ENCODE results near the gene CIPC. TPM values are rescaled to one million over a fixed set of nuclear protein-coding genes. Genes with fewer than 3 reads are reported as not detected.

CIPC gene, protein sequence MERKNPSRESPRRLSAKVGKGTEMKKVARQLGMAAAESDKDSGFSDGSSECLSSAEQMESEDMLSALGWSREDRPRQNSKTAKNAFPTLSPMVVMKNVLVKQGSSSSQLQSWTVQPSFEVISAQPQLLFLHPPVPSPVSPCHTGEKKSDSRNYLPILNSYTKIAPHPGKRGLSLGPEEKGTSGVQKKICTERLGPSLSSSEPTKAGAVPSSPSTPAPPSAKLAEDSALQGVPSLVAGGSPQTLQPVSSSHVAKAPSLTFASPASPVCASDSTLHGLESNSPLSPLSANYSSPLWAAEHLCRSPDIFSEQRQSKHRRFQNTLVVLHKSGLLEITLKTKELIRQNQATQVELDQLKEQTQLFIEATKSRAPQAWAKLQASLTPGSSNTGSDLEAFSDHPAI
- total RNA-seq = 12.4 TPM

DNA sequence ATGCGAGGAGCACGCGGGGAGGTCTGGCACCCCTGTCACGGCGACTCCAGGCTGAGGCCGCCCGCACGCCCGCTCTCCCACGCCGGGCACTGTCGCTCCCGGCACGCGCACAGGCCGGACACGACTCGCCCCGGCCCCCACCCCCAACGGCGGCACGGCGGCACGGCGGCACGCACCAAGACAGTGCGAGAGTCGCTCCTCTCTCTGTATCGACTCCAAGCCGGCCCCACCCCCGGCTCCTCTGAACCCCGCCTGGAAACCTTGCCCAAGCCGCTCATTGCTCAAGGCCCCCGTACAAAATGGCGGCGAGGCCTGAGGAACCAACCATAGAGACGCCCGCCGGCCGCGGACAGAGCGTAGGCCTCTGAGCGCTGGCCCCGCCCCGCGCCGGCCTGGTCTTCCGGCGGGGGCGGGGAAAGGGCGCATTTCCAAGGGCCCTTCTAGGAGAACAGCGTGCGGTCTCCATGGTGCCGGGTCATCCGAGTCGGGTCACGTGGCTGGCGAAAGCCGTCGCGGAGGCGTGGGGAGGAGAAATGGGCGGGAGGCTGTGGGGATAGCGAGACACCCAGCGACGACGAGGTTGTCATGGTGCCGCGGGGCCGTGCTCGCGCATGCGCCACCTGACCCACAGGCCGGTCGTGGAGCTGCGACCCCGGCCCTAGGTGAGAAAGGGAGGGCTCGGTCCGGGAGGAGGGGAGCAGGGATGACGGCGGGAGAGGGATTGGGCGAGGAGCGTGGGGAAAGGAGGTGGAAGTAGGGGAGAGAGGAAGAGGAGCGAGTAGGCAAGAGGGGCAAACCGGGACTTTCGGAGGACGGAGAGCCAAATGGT is at the start of gene CIPC:
Gene CIPC, plus strand, starts transcription at position 559 of the 829 bp plus-strand sequence. CDS start 7,451 bp downstream, outside the sequence.
- peak; percentile 94 to 99 (median 99) for DNase-seq (ENCODE audit: low read depth in 2 of 3, low spot score in 2 of 3)

GRCh38 chr14:77051116-77051515 is 46.9 kb upstream of the CIPC start:
- no peak for DNase-seq (ENCODE audit: low read depth in 2 of 3, low spot score in 2 of 3)

DNA sequence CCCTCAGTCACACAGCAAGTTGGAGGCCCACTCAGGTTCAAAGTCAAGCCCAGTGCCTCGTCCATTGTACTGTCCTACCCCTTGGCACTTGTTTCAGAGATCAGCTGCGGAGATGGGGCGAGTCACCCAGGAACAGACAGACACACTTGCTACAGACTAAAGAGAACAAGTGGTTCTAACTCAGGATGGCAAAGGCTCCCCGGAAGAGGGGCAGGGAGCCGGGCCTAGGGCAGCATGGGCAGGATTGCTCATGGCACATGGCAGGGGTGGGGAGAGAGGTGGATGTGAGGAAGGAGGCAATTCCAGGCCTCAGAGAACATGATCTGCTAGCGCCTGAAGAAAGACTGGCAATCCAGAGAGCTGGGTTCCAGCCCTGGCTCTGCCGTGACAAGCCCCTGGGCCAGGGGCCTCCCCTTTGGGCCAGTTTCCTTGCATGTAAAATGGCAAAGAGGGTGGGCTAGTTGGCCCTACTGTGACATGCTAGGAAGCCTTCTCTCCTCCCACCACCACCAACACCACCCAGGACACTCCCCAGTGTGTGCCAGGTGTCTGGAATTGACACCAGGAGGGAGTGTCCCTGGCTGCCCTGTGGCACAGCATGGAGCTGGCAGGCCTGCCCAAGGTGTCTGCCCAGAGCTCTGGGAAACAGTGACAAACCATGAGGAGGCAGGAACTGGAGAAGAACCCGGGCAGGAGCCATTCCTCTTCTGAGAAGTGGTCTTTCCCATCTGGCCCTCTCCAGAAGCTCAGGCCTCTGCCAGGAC is 45.6 kb upstream of the CIPC start:
- no peak for DNase-seq (ENCODE audit: low read depth in 2 of 3, low spot score in 2 of 3)

- DNase-seq (ENCODE audit: low read depth in 2 of 3, low spot score in 2 of 3) = peak; percentile 68 to 90 (median 88)
These were observed 44.8 kb upstream of the CIPC start for GRCh38 chr14:77053046-77053841.

- no peak for DNase-seq (ENCODE audit: low read depth in 2 of 3, low spot score in 2 of 3)
These were observed 42.8 kb upstream of the CIPC start for GRCh38 chr14:77055306-77055705.

GRCh38 chr14:77055981-77056380 is 42.1 kb upstream of the CIPC start:
- DNase-seq (ENCODE audit: low read depth in 2 of 3, low spot score in 2 of 3) = no peak

DNA sequence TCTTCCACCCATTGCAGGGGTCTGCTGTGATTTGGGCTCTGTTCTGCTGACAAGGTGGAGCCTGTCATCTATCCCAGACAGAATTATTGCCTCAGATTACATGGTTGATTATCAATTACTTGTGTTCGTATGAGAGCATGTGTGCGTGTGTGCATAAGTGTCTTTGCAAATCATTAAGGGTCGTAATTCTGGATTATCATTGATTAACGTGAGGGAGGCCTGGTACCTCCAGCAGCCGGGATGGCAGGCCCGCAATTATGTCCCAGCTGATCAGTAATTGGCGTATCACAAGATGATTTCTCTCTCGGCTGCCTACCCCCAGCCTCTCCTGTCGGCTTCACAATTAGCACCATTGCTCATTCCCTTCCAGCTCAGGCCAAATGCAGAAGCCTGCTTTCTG is 39.9 kb upstream of the CIPC start:
- no peak for DNase-seq (ENCODE audit: low read depth in 2 of 3, low spot score in 2 of 3)

DNA sequence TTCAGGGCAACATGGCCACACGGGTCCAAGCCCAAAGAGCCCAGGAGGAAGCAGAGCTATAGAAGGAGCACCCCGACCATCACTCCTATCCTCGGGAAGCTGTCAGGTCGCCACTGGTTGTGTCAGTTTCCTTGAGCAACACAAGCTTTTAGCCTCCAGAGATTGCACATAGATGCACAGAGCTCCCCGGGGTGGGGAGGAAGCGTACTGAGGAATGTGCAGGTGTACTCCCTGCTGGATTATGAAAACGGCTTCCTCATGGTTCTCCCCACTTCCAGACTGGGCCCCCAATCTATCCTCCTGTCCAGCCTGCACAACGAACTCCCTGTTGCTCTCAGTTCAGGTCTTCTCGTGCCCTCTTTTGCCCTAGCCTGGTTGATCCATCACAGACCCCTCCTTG is 39.3 kb upstream of the CIPC start:
- DNase-seq (ENCODE audit: low read depth in 2 of 3, low spot score in 2 of 3) = no peak

- DNase-seq (ENCODE audit: low read depth in 2 of 3, low spot score in 2 of 3) = no peak
These were observed 38.7 kb upstream of the CIPC start for GRCh38 chr14:77059276-77059915.

DNA sequence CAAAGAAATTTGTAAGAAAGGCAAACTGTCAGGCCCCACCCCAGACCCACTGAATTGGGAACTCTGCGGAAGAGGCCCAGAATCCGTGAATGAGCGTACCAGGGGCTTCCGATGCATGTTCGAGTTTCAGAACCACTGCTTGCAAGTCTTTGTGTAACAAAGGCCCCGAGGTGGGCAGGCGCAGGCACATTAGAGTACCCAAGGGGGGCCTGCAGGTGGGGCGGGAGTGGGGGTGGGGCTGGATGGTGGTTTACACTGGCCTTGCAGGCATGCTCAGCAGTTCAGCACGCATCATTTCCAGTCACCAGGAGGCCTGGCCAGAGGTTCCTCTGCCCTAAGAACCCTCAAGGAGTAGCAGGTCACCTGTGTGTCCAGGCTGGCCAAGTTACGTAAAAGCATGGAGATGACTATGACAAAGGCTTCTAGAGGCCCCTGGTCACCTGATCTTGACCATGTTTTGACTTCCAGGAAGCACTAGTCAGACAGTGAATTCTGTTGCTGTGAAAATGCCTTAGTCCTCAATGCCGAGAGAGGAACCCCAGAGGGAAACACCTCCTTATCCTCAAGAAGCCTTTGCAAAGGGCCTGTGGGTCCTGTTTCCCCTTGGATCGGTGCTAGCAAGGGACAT is 36.3 kb upstream of the CIPC start:
- DNase-seq (ENCODE audit: low read depth in 2 of 3, low spot score in 2 of 3) = no peak

- no peak for DNase-seq (ENCODE audit: low read depth in 2 of 3, low spot score in 2 of 3)
These were observed 35.8 kb upstream of the CIPC start for GRCh38 chr14:77062261-77062660.

- DNase-seq (ENCODE audit: low read depth in 2 of 3, low spot score in 2 of 3) = no peak
These were observed 34.4 kb upstream of the CIPC start for GRCh38 chr14:77063571-77064171.

DNA sequence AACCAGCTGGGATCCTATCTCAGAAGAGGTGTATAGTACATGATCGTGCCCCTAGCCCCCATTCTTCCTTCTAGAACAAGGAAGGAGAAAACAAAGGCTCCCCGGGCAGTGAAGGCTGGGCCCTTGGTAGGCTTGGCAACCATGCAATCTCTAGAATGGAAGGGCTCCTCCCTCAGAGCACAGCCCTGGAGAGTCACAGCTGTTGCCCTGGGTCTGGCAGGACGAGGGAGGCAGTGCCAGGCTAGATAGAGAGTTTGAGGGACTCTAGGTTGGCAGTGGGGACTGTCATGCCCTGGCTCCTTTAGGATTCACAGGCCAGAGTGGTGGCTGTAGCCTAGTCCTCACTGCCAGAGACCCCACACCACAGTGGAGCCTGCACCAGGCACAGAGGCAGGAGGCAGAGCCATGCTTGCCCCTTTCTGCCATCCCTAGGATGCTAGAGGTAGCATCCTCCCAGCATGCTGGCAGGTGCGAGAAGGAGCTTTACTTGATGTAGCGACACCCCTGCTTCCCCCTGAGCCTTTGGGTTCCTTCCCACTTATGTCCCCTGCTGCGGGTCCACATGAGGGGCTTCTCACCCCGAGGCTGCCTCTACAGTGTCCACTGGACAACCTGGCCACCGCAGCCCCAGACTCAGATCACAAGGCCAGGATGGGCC is 33.4 kb upstream of the CIPC start:
- DNase-seq (ENCODE audit: low read depth in 2 of 3, low spot score in 2 of 3) = no peak

DNA sequence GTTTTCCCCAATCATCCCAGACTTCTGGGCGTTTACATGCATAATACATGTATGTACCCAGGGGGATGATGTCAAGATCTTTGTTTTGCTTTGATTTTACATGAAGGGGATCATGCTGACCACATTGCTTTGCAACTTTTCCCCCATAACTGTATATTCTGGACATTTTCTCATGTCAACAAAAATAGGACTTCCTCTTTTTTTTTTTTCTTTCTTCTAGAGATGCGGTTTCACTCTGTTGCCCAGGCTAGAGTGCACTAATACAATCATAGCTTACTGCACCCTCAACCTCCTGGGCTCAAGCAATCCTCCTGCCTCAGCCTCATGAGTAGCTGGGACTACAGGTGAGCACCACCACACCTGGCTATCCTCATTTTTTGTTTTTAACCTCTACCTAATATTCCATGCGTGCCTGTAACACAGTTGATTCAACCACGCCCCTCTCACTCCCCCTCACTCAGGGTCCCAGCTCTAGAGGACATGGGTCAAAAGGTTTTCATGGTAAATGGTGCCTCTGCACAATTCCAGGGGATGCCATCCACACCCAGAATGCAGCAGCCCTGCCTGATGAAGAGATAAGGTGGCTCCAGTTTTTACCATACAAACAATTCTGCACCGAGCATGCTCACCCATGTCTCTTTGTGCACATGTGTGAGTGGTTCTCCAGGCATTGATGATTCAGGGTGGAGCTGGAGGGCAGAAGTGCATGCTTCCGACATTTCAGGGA is 32.0 kb upstream of the CIPC start:
- DNase-seq (ENCODE audit: low read depth in 2 of 3, low spot score in 2 of 3) = no peak

- DNase-seq (ENCODE audit: low read depth in 2 of 3, low spot score in 2 of 3) = no peak
These were observed 31.4 kb upstream of the CIPC start for GRCh38 chr14:77066578-77067172.

DNA sequence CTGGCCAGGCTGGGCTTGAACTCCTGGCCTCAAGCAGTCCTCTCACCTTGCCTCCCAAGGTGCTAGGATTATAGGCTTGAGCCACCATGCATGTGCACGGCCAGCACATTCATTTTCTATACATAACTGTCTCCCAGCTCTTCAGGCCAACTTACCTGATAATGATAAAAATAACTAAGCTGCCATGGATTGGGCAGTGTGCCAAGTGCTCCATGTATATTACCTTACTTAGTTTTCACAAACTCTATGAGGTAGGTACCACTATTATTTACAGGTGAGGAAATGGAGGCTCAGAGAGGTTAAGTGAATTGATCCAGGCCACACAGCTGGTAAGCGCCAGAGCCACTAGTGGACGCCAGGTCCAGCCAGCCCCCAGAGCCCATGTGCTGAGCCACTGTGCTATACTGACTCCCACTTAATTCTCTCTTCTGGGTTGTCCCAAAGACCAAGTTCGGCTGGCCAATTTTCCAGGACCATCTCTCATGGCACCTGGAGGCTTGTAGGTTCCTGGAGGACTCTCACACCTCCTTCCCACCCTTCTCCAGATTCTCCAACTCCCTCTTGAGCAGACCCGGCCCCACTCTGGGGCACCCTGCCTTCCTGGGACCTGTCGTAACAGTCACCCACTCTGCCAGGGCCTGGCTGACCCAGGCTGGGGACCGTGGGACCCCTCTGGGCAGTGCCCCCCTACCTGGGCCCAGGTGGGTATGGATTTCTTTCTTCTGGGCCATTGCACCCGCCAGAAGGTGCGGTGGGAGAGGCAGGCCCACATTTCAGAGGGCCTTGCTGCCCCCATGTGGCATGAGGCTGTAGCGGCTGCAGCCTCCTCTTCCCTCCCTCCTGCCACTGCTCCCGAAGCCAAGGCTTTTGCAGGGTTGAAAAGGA is 30.2 kb upstream of the CIPC start:
- DNase-seq (ENCODE audit: low read depth in 2 of 3, low spot score in 2 of 3) = peak in 2 of 3 donors; percentile 44 to 71

All from hematopoietic multipotent progenitor cell (in vitro differentiated cells).